Keratinocyte (primary cell): ENCODE results near the gene KDM4B.

Experiments
- EZH2 ChIP-seq: IDR thresholded peaks from one replicate; pipeline ENCODE4 v1.6.1; 2012; ENCODE audit warnings: inconsistent platforms, mild to moderate bottlenecking, low read length, moderate library complexity
- TF ChIP-seq, protein P1 (sequence below), 3 experiments: IDR thresholded peaks in 1 of 3; conservative IDR thresholded peaks in 1 of 3; optimal IDR thresholded peaks in 1 of 3; 2 replicates in 2 of 3; 3 replicates in 1 of 3; pipeline versions ENCODE3 to v1.5.1; 2011; ENCODE audit warnings: low read length in 3 of 3, mild to moderate bottlenecking in 3 of 3, moderate library complexity in 2 of 3, control low read depth in 1 of 3, inconsistent platforms in 1 of 3; ENCODE audit not compliant: insufficient read depth in 2 of 3; ENCODE audit errors: extremely low read depth in 1 of 3

DNA sequence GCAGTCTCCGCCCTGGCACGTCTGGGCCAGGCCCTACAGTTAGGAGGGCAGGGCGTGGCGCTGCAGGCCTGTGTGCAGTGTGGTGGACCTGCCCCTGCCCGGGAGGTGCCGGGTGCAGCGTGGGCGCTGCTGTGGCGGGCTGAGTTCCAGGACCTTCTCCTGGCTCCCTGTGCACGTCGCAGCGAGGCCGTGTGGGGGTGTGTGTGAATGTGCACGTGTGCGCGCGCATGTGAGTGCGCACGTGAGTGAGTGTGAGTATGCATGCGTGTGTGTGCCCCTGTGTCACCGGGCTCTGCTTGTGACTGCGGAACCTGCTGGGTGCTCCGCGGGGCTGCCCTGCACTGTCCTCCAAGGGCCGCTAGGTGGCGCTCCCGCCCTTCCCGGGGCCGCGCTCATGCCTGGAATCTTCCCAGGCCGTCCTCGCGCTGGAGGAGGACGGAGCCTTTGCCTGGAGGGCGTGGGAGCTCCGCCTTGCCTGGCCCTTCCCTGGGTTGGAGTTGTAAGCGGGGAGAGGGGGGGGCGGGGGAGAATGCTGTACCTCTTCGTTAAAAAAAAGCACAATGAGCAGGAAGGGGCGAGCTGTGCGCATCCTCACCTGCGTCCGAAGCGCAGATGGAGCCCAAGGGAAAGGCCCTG is 79.3 kb downstream of the KDM4B start:
- no peak for TF ChIP-seq EZH2
- TF ChIP-seq, protein P1, sequence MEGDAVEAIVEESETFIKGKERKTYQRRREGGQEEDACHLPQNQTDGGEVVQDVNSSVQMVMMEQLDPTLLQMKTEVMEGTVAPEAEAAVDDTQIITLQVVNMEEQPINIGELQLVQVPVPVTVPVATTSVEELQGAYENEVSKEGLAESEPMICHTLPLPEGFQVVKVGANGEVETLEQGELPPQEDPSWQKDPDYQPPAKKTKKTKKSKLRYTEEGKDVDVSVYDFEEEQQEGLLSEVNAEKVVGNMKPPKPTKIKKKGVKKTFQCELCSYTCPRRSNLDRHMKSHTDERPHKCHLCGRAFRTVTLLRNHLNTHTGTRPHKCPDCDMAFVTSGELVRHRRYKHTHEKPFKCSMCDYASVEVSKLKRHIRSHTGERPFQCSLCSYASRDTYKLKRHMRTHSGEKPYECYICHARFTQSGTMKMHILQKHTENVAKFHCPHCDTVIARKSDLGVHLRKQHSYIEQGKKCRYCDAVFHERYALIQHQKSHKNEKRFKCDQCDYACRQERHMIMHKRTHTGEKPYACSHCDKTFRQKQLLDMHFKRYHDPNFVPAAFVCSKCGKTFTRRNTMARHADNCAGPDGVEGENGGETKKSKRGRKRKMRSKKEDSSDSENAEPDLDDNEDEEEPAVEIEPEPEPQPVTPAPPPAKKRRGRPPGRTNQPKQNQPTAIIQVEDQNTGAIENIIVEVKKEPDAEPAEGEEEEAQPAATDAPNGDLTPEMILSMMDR (optimal IDR thresholded peaks at IDR 0.05 in 1 of 3, IDR thresholded peaks at IDR 0.05 in 1 of 3, conservative IDR thresholded peaks at IDR 0.05 in 1 of 3; ENCODE audit: extremely low read depth in 1 of 3, insufficient read depth in 2 of 3, low read length in 3 of 3) = peak; percentile 85 to 100 (median 99)
